NCI-H128 (cell line): Measurements from ENCODE around the gene NCOA6.

Source experiments
- DNase-seq: peaks from one replicate; lab custom pipeline; 2025; ENCODE audit not compliant: unreplicated experiment; lab: John Stamatoyannopoulos, UW

Gene NCOA6

GRCh38 chr20:34706302-34706875, 119.1 kb downstream of the NCOA6 start:
- DNase-seq: no peak

DNA sequence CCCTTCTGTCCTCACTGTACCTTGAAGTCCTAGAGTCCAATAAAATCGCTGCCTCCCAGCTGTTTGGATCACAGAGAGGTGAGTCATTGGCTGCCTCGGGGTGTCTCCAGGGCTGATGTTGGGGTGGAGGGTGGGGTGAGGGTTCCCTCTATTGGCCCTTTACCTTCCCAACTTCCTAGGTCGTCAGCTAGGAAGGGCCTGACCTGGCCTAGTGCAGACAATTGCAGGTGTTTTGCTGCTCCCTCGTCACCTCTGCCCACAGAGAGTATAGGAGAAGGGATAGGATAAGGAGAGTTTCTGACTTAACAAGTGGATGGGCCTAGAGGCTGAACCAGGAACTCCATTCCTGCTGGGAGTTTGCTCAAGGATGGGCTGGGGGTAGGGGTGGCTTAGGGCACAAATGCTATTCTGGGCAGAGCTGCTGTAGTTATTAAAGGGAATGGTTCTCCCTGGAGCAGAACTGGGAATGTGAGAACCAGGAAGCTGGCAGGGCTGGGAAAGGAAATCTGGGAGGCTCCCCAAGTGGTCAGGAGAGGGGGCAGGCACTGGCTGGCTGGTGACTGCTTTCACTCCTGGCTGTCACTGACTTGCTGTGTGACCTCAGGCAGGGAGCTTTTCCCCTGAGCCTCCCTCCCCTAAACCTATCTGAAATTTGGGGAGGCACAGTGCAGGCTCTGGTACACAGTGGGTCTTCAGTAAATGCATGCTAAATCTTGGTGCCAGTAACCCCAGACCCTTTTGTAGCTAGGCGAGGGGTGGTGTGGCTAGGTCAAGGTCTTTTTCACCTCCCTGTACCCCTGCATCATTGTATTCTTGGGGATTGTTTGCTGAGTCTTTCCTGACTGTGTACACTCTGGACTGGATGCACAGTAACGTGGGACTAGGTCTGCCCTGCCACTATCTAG, 119.8 kb downstream of the NCOA6 start:
- DNase-seq: no peak

DNA sequence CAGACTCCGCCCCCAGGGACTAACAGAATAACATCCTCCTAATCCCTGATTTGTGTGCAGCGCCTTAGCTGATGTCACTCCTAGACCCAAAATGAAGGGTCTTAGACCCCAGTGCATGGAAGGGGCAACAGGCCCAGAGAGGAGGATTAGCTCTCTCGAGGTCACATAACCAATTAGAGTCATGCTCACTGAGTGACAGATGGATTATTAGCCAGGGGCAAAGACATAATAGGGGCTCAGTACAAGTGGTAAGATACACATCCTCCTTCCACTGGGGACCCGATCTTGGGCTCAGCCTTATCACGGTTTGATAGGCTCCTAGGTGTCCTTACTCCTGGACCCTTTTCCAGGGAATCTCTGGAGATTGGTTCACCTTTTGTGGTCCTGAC, 120.4 kb downstream of the NCOA6 start:
- no peak for DNase-seq

- peak; percentile 55 for DNase-seq
These were observed 121.1 kb downstream of the NCOA6 start, which contains the start of gene TP53INP2 for GRCh38 chr20:34704177-34705007. TSS of gene TP53INP2 (plus strand) at chr20:34704344. CDS start at chr20:34708740, 4,396 bp downstream.

GRCh38 chr20:34703424-34704176, 121.9 kb downstream of the NCOA6 start:
- peak; percentile 52 for DNase-seq

DNA sequence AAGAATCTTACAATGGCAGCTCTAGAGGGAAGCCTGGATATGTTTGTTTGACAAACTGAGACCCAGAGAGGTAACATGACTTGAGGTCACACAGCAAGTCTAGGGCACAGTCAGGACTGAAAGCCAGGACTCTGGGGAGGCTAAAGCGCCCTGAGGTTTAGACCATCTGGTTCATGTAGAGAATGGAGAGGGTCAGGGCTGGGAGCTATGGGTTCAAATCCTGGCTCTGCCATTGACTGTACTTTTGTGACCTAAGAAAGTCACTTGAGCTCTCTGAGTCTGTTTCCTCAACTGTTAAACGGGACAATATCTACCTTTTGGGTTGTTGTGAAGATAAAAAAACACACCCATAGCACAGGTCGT, 122.4 kb downstream of the NCOA6 start:
- no peak for DNase-seq

- DNase-seq: no peak
These were observed 123.9 kb downstream of the NCOA6 start for GRCh38 chr20:34701405-34702085.

GRCh38 chr20:34693414-34693813, 132.0 kb downstream of the NCOA6 start:
- no peak for DNase-seq

GRCh38 chr20:34691838-34692237, 133.6 kb downstream of the NCOA6 start:
- DNase-seq: no peak

- DNase-seq: no peak
These were observed 136.0 kb downstream of the NCOA6 start for GRCh38 chr20:34689486-34689885.

DNA sequence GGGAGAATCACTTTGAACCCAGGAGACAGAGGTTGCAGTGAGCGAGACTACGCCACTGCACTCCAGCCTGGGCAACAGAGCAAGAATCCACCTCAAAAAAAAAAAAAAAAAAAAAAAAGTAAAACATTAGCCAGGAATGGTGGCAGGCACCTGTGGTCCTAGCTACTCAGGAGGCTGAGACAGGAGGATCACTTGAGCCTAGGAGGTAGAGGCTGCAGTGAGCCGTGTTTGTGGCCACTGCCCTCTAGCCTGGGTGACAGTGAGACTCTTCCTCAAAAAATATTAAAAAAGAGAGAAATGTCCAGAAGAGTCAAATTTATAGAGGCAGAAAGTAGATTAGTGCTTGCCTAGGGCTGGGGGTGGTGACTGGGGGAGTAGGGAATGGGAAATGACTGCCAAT, 141.8 kb downstream of the NCOA6 start:
- no peak for DNase-seq

DNA sequence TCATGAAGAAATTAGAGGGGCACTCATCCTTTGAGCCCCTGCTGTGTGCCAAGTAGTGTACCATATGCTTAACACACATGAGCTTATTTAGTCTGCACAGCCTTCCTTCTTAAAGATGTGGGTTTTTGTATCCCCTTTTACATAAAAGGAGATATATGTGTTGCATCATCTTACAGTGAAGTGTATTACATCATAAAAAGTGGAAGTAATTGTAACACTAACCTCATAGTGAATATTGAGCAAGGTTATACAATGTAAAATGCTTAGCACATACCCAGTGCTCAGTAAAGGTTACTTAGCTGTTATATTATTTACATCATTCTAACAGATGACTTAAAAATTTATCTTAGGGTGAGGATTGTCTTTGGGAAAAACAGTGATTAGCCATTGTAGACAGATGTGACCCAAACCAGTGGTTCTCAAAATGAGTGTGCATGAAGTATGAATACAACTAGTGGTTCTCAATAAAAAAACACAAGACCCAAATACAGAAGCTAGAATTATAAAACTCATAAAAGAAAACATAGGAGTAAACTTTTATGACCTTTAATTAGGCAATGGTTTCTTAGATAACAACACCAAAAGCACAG, 144.8 kb downstream of the NCOA6 start:
- no peak for DNase-seq

DNA sequence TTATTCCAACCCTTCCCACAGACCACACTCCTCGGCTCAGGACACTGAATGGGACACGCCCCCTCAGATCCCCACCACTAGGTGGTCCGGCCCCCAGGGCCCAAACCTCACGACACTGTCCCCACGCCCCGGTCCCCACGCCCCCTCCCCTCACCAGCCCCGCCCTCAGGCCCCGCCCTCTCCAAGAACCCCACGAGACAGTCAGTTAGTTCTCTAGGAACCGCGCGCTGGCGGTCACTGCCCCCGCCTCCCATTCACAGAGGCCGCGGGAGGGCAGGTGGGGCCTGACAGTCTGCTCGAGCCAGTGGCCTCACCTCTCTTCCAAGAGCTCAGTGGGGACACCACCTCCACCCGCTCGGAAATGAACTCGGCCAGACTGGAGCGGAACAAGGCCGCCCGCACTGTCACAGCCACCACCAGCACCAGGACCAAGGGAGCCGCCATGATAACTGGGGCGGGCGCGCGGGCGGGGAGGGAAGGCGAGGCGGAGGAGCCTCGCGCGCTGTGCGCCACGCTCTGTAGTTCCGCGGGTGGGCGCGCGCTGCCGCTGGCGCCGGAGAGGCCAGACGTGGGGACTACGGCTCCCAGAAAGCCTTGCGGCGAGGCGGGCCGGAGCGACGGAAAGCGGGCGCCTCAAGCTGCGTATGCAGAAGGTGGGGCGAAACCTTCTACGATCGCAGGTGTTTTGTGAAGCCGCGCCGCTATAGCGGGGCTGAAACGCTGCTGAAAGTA, 148.6 kb downstream of the NCOA6 start, which contains the start of gene PIGU:
Gene PIGU, minus strand, starts transcription at position 451 of the 732 bp plus-strand sequence. Its CDS starts 7 bp downstream, at position 444.
- peak; percentile 92 for DNase-seq

DNA sequence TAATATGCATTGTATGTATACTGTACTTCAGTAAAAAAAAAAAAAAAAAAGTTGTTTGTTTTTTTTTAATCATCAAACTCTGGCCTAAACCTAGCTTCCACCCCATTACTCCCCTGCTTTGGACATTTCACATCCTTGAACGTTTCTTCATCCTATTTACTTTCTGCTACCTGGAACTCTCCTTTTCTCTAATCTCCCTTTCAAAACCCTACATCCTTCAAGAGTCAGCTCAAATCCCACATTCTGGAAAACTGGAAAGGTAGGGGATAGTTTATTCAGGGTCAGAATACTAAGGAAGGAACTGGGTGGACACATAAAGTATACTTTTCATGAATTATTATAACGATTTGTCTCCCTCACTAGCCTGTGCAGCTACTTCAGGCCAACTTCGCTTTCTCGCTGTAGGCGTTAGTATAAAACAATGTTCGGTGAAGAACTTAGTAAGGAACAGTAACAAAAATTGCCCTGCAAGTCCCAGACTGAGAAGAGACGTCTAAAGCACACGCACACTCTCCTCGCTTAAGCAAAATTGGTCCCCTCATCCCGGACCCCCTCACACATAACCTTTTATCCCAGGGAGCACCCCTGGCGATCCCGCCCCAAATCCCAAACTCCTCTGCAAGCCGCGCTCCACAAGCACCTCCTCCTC, 149.3 kb downstream of the NCOA6 start:
- no peak for DNase-seq

GRCh38 chr20:34675561-34675960, 149.9 kb downstream of the NCOA6 start:
- DNase-seq: no peak

DNA sequence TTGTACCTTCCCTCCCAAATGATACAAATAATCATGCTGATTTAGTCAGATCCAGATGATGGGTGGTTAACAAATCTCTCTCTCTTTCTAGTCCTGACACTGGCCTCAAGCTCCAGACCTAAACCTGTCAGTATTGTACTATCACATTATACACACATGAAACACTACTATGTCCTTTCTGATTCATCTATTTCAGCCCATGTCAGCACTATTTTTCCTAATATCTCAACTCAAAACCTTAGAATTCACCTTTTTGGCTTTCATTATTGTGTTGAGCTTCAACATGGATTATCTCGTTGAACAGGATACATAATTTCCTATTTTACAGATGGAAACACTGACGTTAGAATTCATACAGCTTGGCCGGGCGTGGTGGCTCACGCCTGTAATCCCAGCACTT, 152.0 kb downstream of the NCOA6 start:
- DNase-seq: no peak

- DNase-seq: no peak
These were observed 156.4 kb downstream of the NCOA6 start for GRCh38 chr20:34669094-34669493.
